GM23248 (cell line): ENCODE measurements around the gene GRIK5.

Source experiments
- EZH2 ChIP-seq: fragments of 200-600 bp; sonication (generic); IDR thresholded peaks from 2 replicates; pipeline ENCODE4 v1.6.1; 2018; ENCODE audit warnings: antibody characterized with exemption, mild to moderate bottlenecking; ENCODE audit not compliant: insufficient read depth, poor library complexity, severe bottlenecking
- EZH2phosphoT487 ChIP-seq: fragments of 200-600 bp; sonication (generic); IDR thresholded peaks from 2 replicates; pipeline ENCODE4 v1.6.1; 2018; ENCODE audit warnings: antibody characterized with exemption, moderate library complexity, mild to moderate bottlenecking, low read depth; ENCODE audit not compliant: insufficient read depth

- TF ChIP-seq EZH2: no peak
- TF ChIP-seq EZH2phosphoT487: no peak
These were observed 91.5 kb downstream of the GRIK5 start for GRCh38 chr19:41978470-41978869.
